HL-60 (cell line): ENCODE measurements around the gene DNAJB6.

ENCODE experiments used
- DNase-seq, 2 experiments: peaks; one replicate each; pipeline ENCODE4 v3.0.0-alpha.2; 2010 to 2020; ENCODE audit warnings: low read depth in 1 of 2, low spot score in 1 of 2
- H3K27ac ChIP-seq: fragments of 250-450 bp; sonication (Bioruptor Pico); replicated peaks from 2 replicates; pipeline ENCODE4 v1.5.1; 2020; ENCODE audit warnings: mild to moderate bottlenecking, moderate library complexity
- H3K27me3 ChIP-seq: fragments of 250-450 bp; sonication (Bioruptor Pico); 2 replicates; pipeline ENCODE4 v1.5.1; 2021; ENCODE audit warnings: mild to moderate bottlenecking, moderate library complexity; ENCODE audit not compliant: insufficient read depth, poor library complexity, severe bottlenecking
- H3K4me3 ChIP-seq: replicated peaks from 2 replicates; pipeline ENCODE4 v1.5.1; 2011; ENCODE audit warnings: mild to moderate bottlenecking, control low read depth, low read length; ENCODE audit not compliant: insufficient read depth
- CTCF ChIP-seq: IDR thresholded peaks from one replicate; pipeline ENCODE4 v1.5.1; 2011; ENCODE audit warnings: low read length, control low read depth, inconsistent platforms; ENCODE audit not compliant: insufficient read depth
- GABPA ChIP-seq: IDR thresholded peaks from 2 replicates; pipeline ENCODE4 v1.6.1; 2012; ENCODE audit warnings: low read depth
- POLR2AphosphoS5 ChIP-seq: IDR thresholded peaks from 2 replicates; pipeline ENCODE4 v1.6.1; 2012; ENCODE audit warnings: low read depth
- REST ChIP-seq: IDR thresholded peaks from 2 replicates; pipeline ENCODE4 v1.6.1; 2012; ENCODE audit warnings: low read depth; ENCODE audit not compliant: insufficient replicate concordance
- SPI1 ChIP-seq: IDR thresholded peaks from 2 replicates; pipeline ENCODE4 v1.6.1; 2012; ENCODE audit warnings: low read depth, mild to moderate bottlenecking, borderline replicate concordance

Gene DNAJB6

GRCh38 chr7:157457355-157458253 is 120.8 kb downstream of the DNAJB6 start:
- Histone ChIP-seq H3K27me3 (no peaks in the 10 kb centered on the region), H3K27ac (no peak overlapping the region), H3K4me3 (no peak overlapping the region)
- TF ChIP-seq REST (no peak), GABPA (no peak), POLR2AphosphoS5 (no peak), SPI1 (no peak), CTCF (no peak)
- DNase-seq: no peak

GRCh38 chr7:157458254-157458633 is 121.4 kb downstream of the DNAJB6 start:
- Histone ChIP-seq H3K4me3 (no peak overlapping the region), H3K27me3 (no peaks in the 10 kb centered on the region), H3K27ac (no peak overlapping the region)
- no peak for DNase-seq
- no peak for TF ChIP-seq CTCF
- no peak for TF ChIP-seq POLR2AphosphoS5
- TF ChIP-seq GABPA: no peak
- no peak for TF ChIP-seq REST
- no peak for TF ChIP-seq SPI1

GRCh38 chr7:157459966-157460365 is 123.2 kb downstream of the DNAJB6 start:
- Histone ChIP-seq H3K27me3 (no peaks in the 10 kb centered on the region), H3K4me3 (no peak overlapping the region), H3K27ac (no peak overlapping the region)
- no peak for DNase-seq
- no peak for TF ChIP-seq SPI1
- no peak for TF ChIP-seq CTCF
- TF ChIP-seq POLR2AphosphoS5: no peak
- TF ChIP-seq REST: no peak
- no peak for TF ChIP-seq GABPA
